ENCODE results near the gene SEMA5A. TPM values are rescaled to one million over a fixed set of nuclear protein-coding genes. Genes with fewer than 3 reads are reported as not detected.
A peak's percentile ranks its signal among the peaks of the same experiment; 100 is the strongest.

Gene SEMA5A
- total and polyA plus RNA-seq, 7 experiments from 2014 or later, result 0.25 to 0.98 (median 0.46) TPM; not detected in 1

- CTCF ChIA-PET, result no interaction called here
- no peak overlapping the region for H3K4me3 ChIP-seq (ENCODE audit: low read length)
- no peaks in the 10 kb centered on the region for H3K4me1 ChIP-seq (ENCODE audit: control insufficient read depth in 2 of 2, insufficient read depth in 2 of 2, low read length in 2 of 2)
- POLR2A ChIA-PET, result no interaction called here
- H3K9me3 Mint-ChIP-seq, result peaks cover 5 to 26% (median 12%) of the 10 kb centered on the region in 11 donors
- no peak overlapping the region for H3K4me3 Mint-ChIP-seq
- peaks cover 0 to 6% (median 0%) of the 10 kb centered on the region in 3 experiments for H3K9me3 ChIP-seq (ENCODE audit: control insufficient read depth in 2 of 3, low read length in 3 of 3)
- no peak for ATAC-seq
- intact Hi-C loops (cut with micrococcal nuclease), result no loop called here
- no peaks in the 10 kb centered on the region for H3K27me3 Mint-ChIP-seq
- H3K4me1 Mint-ChIP-seq, result no peaks in the 10 kb centered on the region
- H3K27ac ChIP-seq (ENCODE audit: low read depth, low read length), result no peak overlapping the region
- H3K27me3 ChIP-seq (ENCODE audit: control insufficient read depth in 2 of 2, insufficient read depth in 2 of 2, low read length in 2 of 2), result no peaks in the 10 kb centered on the region
- H3K36me3 ChIP-seq (ENCODE audit: control insufficient read depth in 2 of 3, insufficient read depth in 3 of 3, low read length in 3 of 3), result no peaks in the 10 kb centered on the region
- DNase-seq, result no peak
- H3K27ac Mint-ChIP-seq, result no peak overlapping the region
- H3K36me3 Mint-ChIP-seq, result no peaks in the 10 kb centered on the region
Measured at GRCh38 chr5:9441610-9442009, 104.3 kb downstream of the SEMA5A start.

- Mint-ChIP-seq H3K4me1 (no peaks in the 10 kb centered on the region), H3K36me3 (no peaks in the 10 kb centered on the region), H3K27ac (no peak overlapping the region), H3K27me3 (no peaks in the 10 kb centered on the region), H3K4me3 (no peak overlapping the region), H3K9me3 (peaks cover 5 to 26% (median 12%) of the 10 kb centered on the region in 11 donors)
- ChIA-PET CTCF (no interaction called here), POLR2A (no interaction called here)
- DNase-seq (no peak), ATAC-seq (no peak)
- Histone ChIP-seq H3K4me3 (ENCODE audit: low read length) (no peak overlapping the region), H3K4me1 (ENCODE audit: control insufficient read depth in 2 of 2, insufficient read depth in 2 of 2, low read length in 2 of 2) (no peaks in the 10 kb centered on the region), H3K36me3 (ENCODE audit: control insufficient read depth in 2 of 3, insufficient read depth in 3 of 3, low read length in 3 of 3) (no peaks in the 10 kb centered on the region), H3K27me3 (ENCODE audit: control insufficient read depth in 2 of 2, insufficient read depth in 2 of 2, low read length in 2 of 2) (no peaks in the 10 kb centered on the region), H3K27ac (ENCODE audit: low read depth, low read length) (no peak overlapping the region), H3K9me3 (ENCODE audit: control insufficient read depth in 2 of 3, low read length in 3 of 3) (peaks cover 0 to 6% (median 0%) of the 10 kb centered on the region in 3 experiments)
- intact Hi-C loops (cut with micrococcal nuclease), result no loop called here
Measured at GRCh38 chr5:9440517-9440916, 105.4 kb downstream of the SEMA5A start.

GRCh38 chr5:9439531-9440292 lies 106.2 kb downstream of the SEMA5A start:
- intact Hi-C loops (cut with micrococcal nuclease), result no loop called here

GRCh38 chr5:9438596-9439354 lies 107.1 kb downstream of the SEMA5A start:
- ATAC-seq, result no peak
- no peak overlapping the region for H3K4me3 Mint-ChIP-seq
- intact Hi-C loops (cut with micrococcal nuclease), result no loop called here
- H3K4me1 Mint-ChIP-seq, result no peaks in the 10 kb centered on the region
- Histone ChIP-seq H3K4me3 (ENCODE audit: low read length) (no peak overlapping the region), H3K27me3 (ENCODE audit: control insufficient read depth in 2 of 2, insufficient read depth in 2 of 2, low read length in 2 of 2) (no peaks in the 10 kb centered on the region), H3K27ac (ENCODE audit: low read depth, low read length) (no peak overlapping the region), H3K9me3 (ENCODE audit: control insufficient read depth in 2 of 3, low read length in 3 of 3) (peaks cover 0 to 6% (median 0%) of the 10 kb centered on the region in 3 experiments), H3K4me1 (ENCODE audit: control insufficient read depth in 2 of 2, insufficient read depth in 2 of 2, low read length in 2 of 2) (no peaks in the 10 kb centered on the region), H3K36me3 (ENCODE audit: control insufficient read depth in 2 of 3, insufficient read depth in 3 of 3, low read length in 3 of 3) (no peaks in the 10 kb centered on the region)
- H3K27me3 Mint-ChIP-seq, result no peaks in the 10 kb centered on the region
- CTCF ChIA-PET, result no interaction called here
- peaks cover 0 to 18% (median 10%) of the 10 kb centered on the region in 11 donors for H3K9me3 Mint-ChIP-seq
- H3K36me3 Mint-ChIP-seq, result no peaks in the 10 kb centered on the region
- no peak overlapping the region for H3K27ac Mint-ChIP-seq
- no peak for DNase-seq
- POLR2A ChIA-PET, result no interaction called here

More at GRCh38 chr5:9439531-9440292, 106.2 kb downstream of the SEMA5A start:
- no peaks in the 10 kb centered on the region for H3K27me3 ChIP-seq (ENCODE audit: control insufficient read depth in 2 of 2, insufficient read depth in 2 of 2, low read length in 2 of 2)
- DNase-seq (no peak), ATAC-seq (no peak)
- peaks cover 0 to 6% (median 0%) of the 10 kb centered on the region in 3 experiments for H3K9me3 ChIP-seq (ENCODE audit: control insufficient read depth in 2 of 3, low read length in 3 of 3)
- Mint-ChIP-seq H3K27me3 (no peaks in the 10 kb centered on the region), H3K4me3 (no peak overlapping the region), H3K9me3 (peaks cover 3 to 25% (median 12%) of the 10 kb centered on the region in 11 donors), H3K27ac (no peak overlapping the region), H3K36me3 (no peaks in the 10 kb centered on the region), H3K4me1 (no peaks in the 10 kb centered on the region)
- H3K36me3 ChIP-seq (ENCODE audit: control insufficient read depth in 2 of 3, insufficient read depth in 3 of 3, low read length in 3 of 3), result no peaks in the 10 kb centered on the region
- CTCF ChIA-PET, result no interaction called here
- H3K4me3 ChIP-seq (ENCODE audit: low read length), result no peak overlapping the region
- H3K4me1 ChIP-seq (ENCODE audit: control insufficient read depth in 2 of 2, insufficient read depth in 2 of 2, low read length in 2 of 2), result no peaks in the 10 kb centered on the region
- no peak overlapping the region for H3K27ac ChIP-seq (ENCODE audit: low read depth, low read length)
- POLR2A ChIA-PET, result no interaction called here

- Mint-ChIP-seq H3K4me3 (no peak overlapping the region), H3K27ac (no peak overlapping the region), H3K36me3 (no peaks in the 10 kb centered on the region), H3K4me1 (no peaks in the 10 kb centered on the region), H3K27me3 (no peaks in the 10 kb centered on the region), H3K9me3 (peaks cover 0 to 14% (median 10%) of the 10 kb centered on the region in 11 donors)
- ChIA-PET CTCF (no interaction called here), POLR2A (no interaction called here)
- H3K4me1 ChIP-seq (ENCODE audit: control insufficient read depth in 2 of 2, insufficient read depth in 2 of 2, low read length in 2 of 2), result no peaks in the 10 kb centered on the region
- ATAC-seq, result peak; percentile 45
- no peaks in the 10 kb centered on the region for H3K36me3 ChIP-seq (ENCODE audit: control insufficient read depth in 2 of 3, insufficient read depth in 3 of 3, low read length in 3 of 3)
- H3K27me3 ChIP-seq (ENCODE audit: control insufficient read depth in 2 of 2, insufficient read depth in 2 of 2, low read length in 2 of 2), result no peaks in the 10 kb centered on the region
- H3K27ac ChIP-seq (ENCODE audit: low read depth, low read length), result no peak overlapping the region
- no peak for DNase-seq
- H3K4me3 ChIP-seq (ENCODE audit: low read length), result no peak overlapping the region
- H3K9me3 ChIP-seq (ENCODE audit: control insufficient read depth in 2 of 3, low read length in 3 of 3), result peaks cover 0 to 6% (median 0%) of the 10 kb centered on the region in 3 experiments
- intact Hi-C loops (cut with micrococcal nuclease), result no loop called here
Measured at GRCh38 chr5:9437741-9438240, 108.1 kb downstream of the SEMA5A start.

GRCh38 chr5:9431496-9432258 lies 114.2 kb downstream of the SEMA5A start:
- CTCF ChIA-PET, result no interaction called here
- Mint-ChIP-seq H3K27ac (no peak overlapping the region), H3K36me3 (no peaks in the 10 kb centered on the region), H3K4me3 (no peak overlapping the region), H3K4me1 (no peaks in the 10 kb centered on the region), H3K9me3 (peaks cover 0 to 4% (median 0%) of the 10 kb centered on the region in 11 donors), H3K27me3 (no peaks in the 10 kb centered on the region)
- DNase-seq (no peak), ATAC-seq (no peak)
- Histone ChIP-seq H3K27me3 (ENCODE audit: control insufficient read depth in 2 of 2, insufficient read depth in 2 of 2, low read length in 2 of 2) (no peaks in the 10 kb centered on the region), H3K4me3 (ENCODE audit: low read length) (no peak overlapping the region), H3K4me1 (ENCODE audit: control insufficient read depth in 2 of 2, insufficient read depth in 2 of 2, low read length in 2 of 2) (no peaks in the 10 kb centered on the region), H3K27ac (ENCODE audit: low read depth, low read length) (no peak overlapping the region), H3K9me3 (ENCODE audit: control insufficient read depth in 2 of 3, low read length in 3 of 3) (no peaks in the 10 kb centered on the region), H3K36me3 (ENCODE audit: control insufficient read depth in 2 of 3, insufficient read depth in 3 of 3, low read length in 3 of 3) (no peaks in the 10 kb centered on the region)
- intact Hi-C loops (cut with micrococcal nuclease), result no loop called here
- POLR2A ChIA-PET, result no interaction called here
